ENCODE data around the gene DDX39B.

GRCh38 chr6:31525932-31526591 lies 15.7 kb downstream of the DDX39B start:
- no peak for TF ChIP-seq CTCF (IDR thresholded peaks at IDR 0.05)
- no peak for TF ChIP-seq ZFX (IDR thresholded peaks at IDR 0.05; ENCODE audit: borderline replicate concordance)
